Right renal cortex interstitium (tissue), 3 donors: Measurements from ENCODE around the gene PRRG1. TPM values are rescaled to one million over a fixed set of nuclear protein-coding genes. Genes with fewer than 3 reads are reported as not detected.
"Not testable (repeated sequence)": the region's sequence is repeated elsewhere in the genome, so short reads cannot be mapped to it uniquely, and the experiment has no call there.

Experiments used
- DNase-seq, 3 donors: peaks; one replicate each; pipeline ENCODE4 v3.0.0-alpha.2; 2013; ENCODE audit warnings: low read depth in 3 of 3, low spot score in 2 of 3
- polyA plus RNA-seq, 3 donors: library from polyadenylated mRNA; unstranded; fragments of 120-200 nt; gene quantifications; one replicate each; pipeline ENCODE4 v1.2.1, GENCODE V29; 2013; ENCODE audit not compliant: insufficient read length in 3 of 3

The PRRG1 gene
- polyA plus RNA-seq, 3 donors: 23.2 to 25.4 (median 24.7) TPM

- no peak for DNase-seq
These were observed 22.4 kb downstream of the PRRG1 start for GRCh38 chrX:37371578-37371991.

- no peak for DNase-seq
These were observed 29.2 kb downstream of the PRRG1 start for GRCh38 chrX:37378404-37378803.

GRCh38 chrX:37378830-37379229, 29.7 kb downstream of the PRRG1 start:
- DNase-seq: no peak

GRCh38 chrX:37380256-37380655, 31.1 kb downstream of the PRRG1 start:
- DNase-seq: no peak

GRCh38 chrX:37380924-37381323, 31.8 kb downstream of the PRRG1 start:
- DNase-seq: no peak

- no peak for DNase-seq
These were observed 34.1 kb downstream of the PRRG1 start for GRCh38 chrX:37383313-37383712.

- DNase-seq: no peak
These were observed 39.2 kb downstream of the PRRG1 start for GRCh38 chrX:37388413-37388812.

GRCh38 chrX:37405956-37406355, 56.8 kb downstream of the PRRG1 start:
- DNase-seq: no peak

GRCh38 chrX:37407736-37408135, 58.6 kb downstream of the PRRG1 start:
- no peak for DNase-seq

- DNase-seq: no peak
These were observed 60.1 kb downstream of the PRRG1 start for GRCh38 chrX:37409278-37409677.

GRCh38 chrX:37420185-37420584, 71.0 kb downstream of the PRRG1 start:
- no peak for DNase-seq

GRCh38 chrX:37420756-37421155, 71.6 kb downstream of the PRRG1 start:
- no peak for DNase-seq

GRCh38 chrX:37424000-37424429, 74.9 kb downstream of the PRRG1 start:
- DNase-seq: no peak

- DNase-seq: no peak
These were observed 76.2 kb downstream of the PRRG1 start for GRCh38 chrX:37425370-37425769.

GRCh38 chrX:37428962-37429361, 79.8 kb downstream of the PRRG1 start:
- not testable (repeated sequence) for DNase-seq

GRCh38 chrX:37434362-37434761, 85.2 kb downstream of the PRRG1 start:
- no peak for DNase-seq

GRCh38 chrX:37437160-37437559, 88.0 kb downstream of the PRRG1 start:
- no peak for DNase-seq

- no peak for DNase-seq
These were observed 92.2 kb downstream of the PRRG1 start for GRCh38 chrX:37441377-37441776.

GRCh38 chrX:37445182-37445581, 96.0 kb downstream of the PRRG1 start:
- DNase-seq: no peak

- DNase-seq: no peak
These were observed 104.7 kb downstream of the PRRG1 start for GRCh38 chrX:37453821-37454220.

- no peak for DNase-seq
These were observed 105.5 kb downstream of the PRRG1 start for GRCh38 chrX:37454537-37455285.

- DNase-seq: no peak
These were observed 106.2 kb downstream of the PRRG1 start for GRCh38 chrX:37455381-37455780.

- not testable (repeated sequence) for DNase-seq
These were observed 111.1 kb downstream of the PRRG1 start for GRCh38 chrX:37460285-37460684.
